Chondrocyte (in vitro differentiated cells): Measurements from ENCODE around the gene MARVELD3. TPM values are rescaled to one million over a fixed set of nuclear protein-coding genes. Genes with fewer than 3 reads are reported as not detected.

ENCODE experiments used
- DNase-seq: peaks from one replicate; pipeline ENCODE4 v3.0.0; 2021; ENCODE audit warnings: mixed read lengths, low spot score
- H3K27ac Mint-ChIP-seq: one replicate; pipeline ENCODE4 v1.8.0; 2021; ENCODE audit warnings: mild to moderate bottlenecking, moderate library complexity, mixed read lengths; ENCODE audit not compliant: unreplicated experiment
- H3K27me3 Mint-ChIP-seq: 2 replicates; pipeline ENCODE4 v1.8.0; 2021; ENCODE audit warnings: low read depth, mixed read lengths
- H3K36me3 Mint-ChIP-seq: 2 replicates; pipeline ENCODE4 v1.8.0; 2021; ENCODE audit warnings: low read depth, mixed read lengths
- H3K4me1 Mint-ChIP-seq: 2 replicates; pipeline ENCODE4 v1.8.0; 2021; ENCODE audit warnings: low read depth, mild to moderate bottlenecking, mixed read lengths
- H3K4me3 Mint-ChIP-seq: one replicate; pipeline ENCODE4 v1.8.0; 2021; ENCODE audit warnings: mild to moderate bottlenecking, moderate library complexity, mixed read lengths; ENCODE audit not compliant: unreplicated experiment
- H3K9me3 Mint-ChIP-seq: 2 replicates; pipeline ENCODE4 v1.8.0; 2021; ENCODE audit warnings: low read depth, mixed read lengths
- total RNA-seq: library from RNA; stranded (reverse); gene quantifications from 3 replicates; pipeline ENCODE4 v1.2.1, GENCODE V29; 2021
- TF ChIP-seq, protein P1 (sequence below): fragments of 200-600 bp; sonication (generic); IDR thresholded peaks from 2 replicates; pipeline ENCODE4 v1.5.0; 2021; ENCODE audit warnings: antibody characterized with exemption, mild to moderate bottlenecking, moderate library complexity

Gene MARVELD3
- total RNA-seq, 1 donor from 2014 or later: 2.4 TPM

DNA sequence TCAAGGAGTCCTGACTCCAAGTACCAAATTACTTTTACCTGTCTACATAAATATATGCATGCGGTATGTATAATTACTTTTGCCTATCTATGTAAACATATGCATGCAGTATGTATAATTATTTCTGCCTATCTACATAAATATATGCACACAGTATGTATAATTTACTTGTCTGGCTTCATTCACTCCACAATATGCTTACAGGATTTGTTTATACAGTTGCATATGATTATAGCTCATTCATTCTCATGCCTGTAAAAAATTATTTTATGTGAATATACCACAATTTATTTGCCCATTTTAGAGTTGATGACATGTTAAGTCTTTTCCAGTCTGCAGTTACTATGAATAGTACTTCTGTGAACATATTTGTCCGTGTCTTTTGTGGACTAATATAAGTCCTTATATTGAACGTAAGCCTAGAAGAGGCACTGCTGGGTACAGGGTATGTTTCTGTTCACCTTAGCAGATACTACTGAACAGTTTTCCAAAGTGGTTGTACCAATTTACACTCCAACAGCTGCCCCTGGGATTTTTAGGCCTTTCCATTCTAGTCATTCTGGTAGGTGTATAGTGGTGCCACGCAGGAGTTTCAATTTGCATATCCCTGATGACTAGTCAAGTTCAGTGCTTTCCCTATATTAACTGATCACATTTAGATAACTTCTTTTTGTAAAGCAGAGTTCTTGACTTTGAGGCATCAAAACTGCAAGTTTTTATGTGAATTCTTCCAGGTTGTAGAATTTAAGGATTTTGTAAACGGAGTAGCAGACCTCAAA is 47.0 kb downstream of the MARVELD3 start:
- Mint-ChIP-seq H3K9me3 (no peaks in the 10 kb centered on the region), H3K27ac (no peak overlapping the region), H3K4me3 (no peak overlapping the region), H3K36me3 (peaks cover 32% of the 10 kb centered on the region), H3K27me3 (no peaks in the 10 kb centered on the region), H3K4me1 (no peaks in the 10 kb centered on the region)
- TF ChIP-seq, protein P1, sequence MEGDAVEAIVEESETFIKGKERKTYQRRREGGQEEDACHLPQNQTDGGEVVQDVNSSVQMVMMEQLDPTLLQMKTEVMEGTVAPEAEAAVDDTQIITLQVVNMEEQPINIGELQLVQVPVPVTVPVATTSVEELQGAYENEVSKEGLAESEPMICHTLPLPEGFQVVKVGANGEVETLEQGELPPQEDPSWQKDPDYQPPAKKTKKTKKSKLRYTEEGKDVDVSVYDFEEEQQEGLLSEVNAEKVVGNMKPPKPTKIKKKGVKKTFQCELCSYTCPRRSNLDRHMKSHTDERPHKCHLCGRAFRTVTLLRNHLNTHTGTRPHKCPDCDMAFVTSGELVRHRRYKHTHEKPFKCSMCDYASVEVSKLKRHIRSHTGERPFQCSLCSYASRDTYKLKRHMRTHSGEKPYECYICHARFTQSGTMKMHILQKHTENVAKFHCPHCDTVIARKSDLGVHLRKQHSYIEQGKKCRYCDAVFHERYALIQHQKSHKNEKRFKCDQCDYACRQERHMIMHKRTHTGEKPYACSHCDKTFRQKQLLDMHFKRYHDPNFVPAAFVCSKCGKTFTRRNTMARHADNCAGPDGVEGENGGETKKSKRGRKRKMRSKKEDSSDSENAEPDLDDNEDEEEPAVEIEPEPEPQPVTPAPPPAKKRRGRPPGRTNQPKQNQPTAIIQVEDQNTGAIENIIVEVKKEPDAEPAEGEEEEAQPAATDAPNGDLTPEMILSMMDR: no peak
- DNase-seq: no peak

DNA sequence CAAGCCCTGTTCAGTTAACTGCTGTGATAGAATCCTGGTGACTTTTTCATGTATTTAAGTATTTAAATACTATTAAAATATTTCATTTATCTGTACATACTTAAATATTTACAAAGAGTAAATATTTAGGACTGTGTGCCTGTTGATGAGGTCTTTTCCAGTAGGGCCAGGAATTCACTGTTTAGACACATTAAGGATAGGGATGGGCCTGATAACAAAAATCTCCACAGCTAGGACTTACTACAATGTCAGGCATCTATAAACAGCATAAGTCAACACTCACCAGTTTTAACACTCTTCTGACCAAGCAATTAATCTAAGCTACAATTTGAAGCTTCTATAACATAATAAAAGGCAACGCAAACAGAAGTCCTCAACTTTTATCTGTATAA is 47.6 kb downstream of the MARVELD3 start:
- Mint-ChIP-seq H3K4me3 (no peak overlapping the region), H3K27ac (no peak overlapping the region), H3K4me1 (no peaks in the 10 kb centered on the region), H3K36me3 (peaks cover 32% of the 10 kb centered on the region), H3K27me3 (no peaks in the 10 kb centered on the region), H3K9me3 (no peaks in the 10 kb centered on the region)
- DNase-seq: no peak
- TF ChIP-seq, protein P1: no peak

- no peaks in the 10 kb centered on the region for H3K4me1 Mint-ChIP-seq
- H3K4me3 Mint-ChIP-seq: no peak overlapping the region
- no peak overlapping the region for H3K27ac Mint-ChIP-seq
- TF ChIP-seq, protein P1: no peak
- no peak for DNase-seq
- peaks cover 32% of the 10 kb centered on the region for H3K36me3 Mint-ChIP-seq
- H3K27me3 Mint-ChIP-seq: no peaks in the 10 kb centered on the region
- no peaks in the 10 kb centered on the region for H3K9me3 Mint-ChIP-seq
Observed at GRCh38 chr16:71674229-71674628, 48.2 kb downstream of the MARVELD3 start.

DNA sequence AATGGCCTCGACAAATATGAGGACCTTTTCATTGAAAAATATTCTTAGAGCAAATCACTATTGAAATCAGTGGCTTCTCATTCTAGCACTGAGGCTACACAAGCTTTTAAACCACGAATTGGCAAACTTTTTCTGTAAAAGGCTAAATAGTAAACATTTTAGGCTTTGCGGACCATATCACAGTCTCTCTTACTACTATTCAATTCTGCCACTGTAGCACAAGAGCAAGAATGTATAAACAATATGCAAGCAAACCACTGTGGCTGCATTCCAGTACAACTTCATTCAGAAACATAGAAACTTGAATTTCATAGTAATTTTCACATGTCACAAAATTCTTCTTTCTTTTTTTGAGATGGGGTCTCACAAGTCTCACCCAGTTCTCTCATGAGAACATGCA is 49.4 kb downstream of the MARVELD3 start:
- no peaks in the 10 kb centered on the region for H3K27me3 Mint-ChIP-seq
- peaks cover 24% of the 10 kb centered on the region for H3K36me3 Mint-ChIP-seq
- H3K27ac Mint-ChIP-seq: no peak overlapping the region
- DNase-seq: no peak
- no peaks in the 10 kb centered on the region for H3K4me1 Mint-ChIP-seq
- no peak overlapping the region for H3K4me3 Mint-ChIP-seq
- TF ChIP-seq, protein P1: no peak
- no peaks in the 10 kb centered on the region for H3K9me3 Mint-ChIP-seq

- peaks cover 22% of the 10 kb centered on the region for H3K36me3 Mint-ChIP-seq
- DNase-seq: no peak
- no peak overlapping the region for H3K27ac Mint-ChIP-seq
- no peak overlapping the region for H3K4me3 Mint-ChIP-seq
- no peaks in the 10 kb centered on the region for H3K9me3 Mint-ChIP-seq
- H3K27me3 Mint-ChIP-seq: no peaks in the 10 kb centered on the region
- TF ChIP-seq, protein P1: no peak
- H3K4me1 Mint-ChIP-seq: no peaks in the 10 kb centered on the region
Observed at GRCh38 chr16:71676236-71676635, 50.3 kb downstream of the MARVELD3 start.
